Pancreas (tissue), 10 donors: Measurements from ENCODE around the gene UCMA. TPM values are rescaled to one million over a fixed set of nuclear protein-coding genes. Genes with fewer than 3 reads are reported as not detected.

Experiments used
- ATAC-seq, 4 donors: fragments of 200-7000 bp; cut with Tn5 transposase; one replicate each; pipeline versions ENCODE4 v1.8.0 to v1.9.1; 2020; ENCODE audit warnings: mild to moderate bottlenecking in 4 of 4, moderate library complexity in 4 of 4
- DNase-seq, 6 donors: peaks; one replicate each; pipeline ENCODE4 v3.0.0-alpha.2; 2020
- FAIRE-seq: peaks from 2 replicates; lab custom pipeline; 2012; peaks lifted over from hg19 to GRCh38; lab: Jason Lieb, UNC
- H3K27ac ChIP-seq, 4 donors: fragments of 200-600 bp; sonication (generic); 1 replicate in 3 of 4; 2 replicates in 1 of 4; pipeline versions ENCODE4 v1.5.0 to v1.8.0; 2020
- H3K27me3 ChIP-seq, 4 donors: fragments of 200-600 bp; one replicate each; pipeline ENCODE4 v1.8.0; 2021
- H3K36me3 ChIP-seq, 3 donors: fragments of 200-600 bp; sonication (generic) in 1 of 3; one replicate each; pipeline versions ENCODE4 v1.5.0 to v1.8.0; 2020 to 2021
- H3K4me1 ChIP-seq, 3 donors: fragments of 200-600 bp; one replicate each; pipeline ENCODE4 v1.8.0; 2021
- H3K4me3 ChIP-seq, 4 donors: fragments of 200-600 bp; sonication (generic) in 2 of 4; one replicate each; pipeline versions ENCODE4 v1.5.0 to v1.8.0; 2020 to 2021
- H3K9me3 ChIP-seq, 4 donors: fragments of 200-600 bp; one replicate each; pipeline ENCODE4 v1.8.0; 2021
- CTCF ChIP-seq, 4 donors: fragments of 200-600 bp; sonication (generic) in 3 of 4; IDR thresholded peaks; one replicate each; pipeline versions ENCODE4 v1.5.0 to v1.8.0; 2021; ENCODE audit warnings: antibody characterized with exemption in 4 of 4
- WGBS, 2 donors: extraction: QIAGEN DNeasy Blood & Tissue Kit; methylation state at CpG; one replicate each; pipeline ENCODE4 v1.1.7; 2013; 5-methylcytosine and 5-hydroxymethylcytosine counted together
- intact Hi-C, 3 donors: fragments of 100-400 bp; cut with DNase I; formaldehyde crosslinking; loops; one replicate each; pipeline versions ENCODE4 v1.11.1 to v1.14.2; 2022
- polyA plus RNA-seq, 2 donors: library from polyadenylated mRNA; stranded (reverse); fragments of 200-250 nt; gene quantifications; one replicate each; pipeline ENCODE4 v1.2.3, GENCODE V29; 2013
- total RNA-seq, 6 donors: library from RNA; stranded (reverse); fragmentation: NEBNext Ultra II Directional in 4 of 6; extraction: Animal tissue kit (Norgen Biotek cat#: 25700) in 4 of 6; gene quantifications; one replicate each; pipeline versions ENCODE4 v1.2.1 to v1.2.4, GENCODE V29; 2021 to 2023
- donor health status: healthy with polysubstance abuse.
- donor health status: DM: no; HTN: no; CAD: no; lungs with moderate emphysema.
- donor health status: DM: no; HTN: no; CAD: no.
- donor health status: control.
- donor health status: control.
- donor health status: Bipolar disorder and iron deficiency.
- donor health status: DM: yes; HTN: yes; CAD: no.
- donor health status: DM: no; HTN: no; CAD: no.
- donor health status: DM: no; HTN: no; CAD: no.
- donor health status: DM: yes; HTN: yes; CAD: no.

The UCMA gene
- total and polyA plus RNA-seq, 8 donors = not detected

- TF ChIP-seq CTCF (IDR thresholded peaks at IDR 0.05) = no peak
- H3K4me3 ChIP-seq = no peak overlapping the region
- ATAC-seq (no peak), FAIRE-seq (no peak), DNase-seq (no peak)
- no peaks in the 10 kb centered on the region for H3K36me3 ChIP-seq
- H3K27me3 ChIP-seq = no peaks in the 10 kb centered on the region
- no peaks in the 10 kb centered on the region for H3K4me1 ChIP-seq
- intact Hi-C loops = no loop called here
- H3K27ac ChIP-seq = no peak overlapping the region
- WGBS, 2 donors = 86 to 92% methylated on average over 11 of the region's 11 CpGs
- H3K9me3 ChIP-seq = no peaks in the 10 kb centered on the region
These were observed 9.8 kb downstream of the UCMA start for GRCh38 chr10:13224210-13224995.

DNA sequence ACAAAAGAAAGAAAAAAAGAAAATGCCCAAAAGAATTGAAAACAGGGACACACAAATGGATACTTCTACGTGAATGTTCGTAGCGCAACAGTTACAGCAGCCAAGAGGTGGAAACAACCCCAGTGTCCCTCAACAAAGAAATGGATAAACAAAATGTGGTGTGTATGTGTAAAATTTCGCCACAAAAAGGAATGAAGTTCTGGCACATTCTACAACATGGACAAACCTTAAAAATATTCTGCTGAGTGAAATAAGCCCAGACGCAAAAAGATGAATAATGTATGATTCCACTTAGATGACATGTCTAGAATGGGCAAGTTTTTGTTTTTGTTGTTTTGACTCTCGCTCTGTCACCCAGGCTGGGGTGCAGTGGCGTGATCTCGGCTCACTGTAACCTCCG, 10.9 kb downstream of the UCMA start:
- H3K4me3 ChIP-seq = no peak overlapping the region
- 87 to 92% methylated on average over 9 of the region's 9 CpGs for WGBS, 2 donors

GRCh38 chr10:13222566-13222965, 11.6 kb downstream of the UCMA start:
- Histone ChIP-seq H3K36me3 (no peaks in the 10 kb centered on the region), H3K4me1 (no peaks in the 10 kb centered on the region), H3K27me3 (no peaks in the 10 kb centered on the region), H3K27ac (no peak overlapping the region), H3K4me3 (no peak overlapping the region), H3K9me3 (no peaks in the 10 kb centered on the region)
- no peak for FAIRE-seq
- intact Hi-C loops = no loop called here
- no peak for DNase-seq
- no peak for ATAC-seq
- no peak for TF ChIP-seq CTCF (IDR thresholded peaks at IDR 0.05)
- WGBS, 2 donors = 94 to 95% methylated on average over 7 of the region's 7 CpGs

More for the DNA sequence above, 10.9 kb downstream of the UCMA start:
- no peaks in the 10 kb centered on the region for H3K36me3 ChIP-seq
- ATAC-seq = no peak
- FAIRE-seq = no peak
- TF ChIP-seq CTCF (IDR thresholded peaks at IDR 0.05) = no peak
- H3K9me3 ChIP-seq = no peaks in the 10 kb centered on the region
- no peak for DNase-seq
- no peak overlapping the region for H3K27ac ChIP-seq
- H3K27me3 ChIP-seq = no peaks in the 10 kb centered on the region
- intact Hi-C loops = no loop called here
- H3K4me1 ChIP-seq = no peaks in the 10 kb centered on the region

- H3K4me3 ChIP-seq = no peak overlapping the region
- no peaks in the 10 kb centered on the region for H3K27me3 ChIP-seq
- no peaks in the 10 kb centered on the region for H3K4me1 ChIP-seq
- FAIRE-seq (no peak), DNase-seq (no peak), ATAC-seq (no peak)
- intact Hi-C loops = no loop called here
- 84 to 94% methylated on average over 6 of the region's 6 CpGs for WGBS, 2 donors
- no peaks in the 10 kb centered on the region for H3K9me3 ChIP-seq
- TF ChIP-seq CTCF (IDR thresholded peaks at IDR 0.05) = no peak
- no peaks in the 10 kb centered on the region for H3K36me3 ChIP-seq
- no peak overlapping the region for H3K27ac ChIP-seq
These were observed 12.0 kb downstream of the UCMA start for GRCh38 chr10:13222151-13222550.

DNA sequence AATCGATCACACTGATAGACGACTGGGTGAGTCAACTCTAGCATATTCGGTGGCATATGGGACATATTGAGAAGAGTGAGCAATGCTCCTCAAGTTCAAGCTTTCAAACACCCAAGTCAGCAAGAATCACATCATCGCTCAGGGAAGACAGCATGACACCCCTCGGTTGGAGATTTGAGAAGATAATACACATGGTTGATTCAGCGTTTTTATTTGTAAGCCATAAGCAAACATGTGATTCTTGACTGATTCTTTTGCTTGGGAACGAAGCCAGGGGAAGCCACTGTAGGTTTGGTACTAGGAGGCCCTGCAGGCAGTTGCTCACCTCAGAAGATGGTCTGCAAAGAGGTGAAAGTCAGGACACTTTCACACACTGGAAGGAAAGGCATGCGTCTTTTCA, 12.6 kb downstream of the UCMA start:
- H3K4me1 ChIP-seq = no peaks in the 10 kb centered on the region
- ATAC-seq (no peak), FAIRE-seq (no peak), DNase-seq (no peak)
- H3K9me3 ChIP-seq = no peaks in the 10 kb centered on the region
- no peak overlapping the region for H3K4me3 ChIP-seq
- no peaks in the 10 kb centered on the region for H3K27me3 ChIP-seq
- H3K27ac ChIP-seq = no peak overlapping the region
- WGBS, 2 donors = 87 to 88% methylated on average over 8 of the region's 8 CpGs
- no peaks in the 10 kb centered on the region for H3K36me3 ChIP-seq
- no peak for TF ChIP-seq CTCF (IDR thresholded peaks at IDR 0.05)
- intact Hi-C loops = no loop called here
